Measurements from ENCODE around the gene PRELID3B.

PRELID3B gene

DNA sequence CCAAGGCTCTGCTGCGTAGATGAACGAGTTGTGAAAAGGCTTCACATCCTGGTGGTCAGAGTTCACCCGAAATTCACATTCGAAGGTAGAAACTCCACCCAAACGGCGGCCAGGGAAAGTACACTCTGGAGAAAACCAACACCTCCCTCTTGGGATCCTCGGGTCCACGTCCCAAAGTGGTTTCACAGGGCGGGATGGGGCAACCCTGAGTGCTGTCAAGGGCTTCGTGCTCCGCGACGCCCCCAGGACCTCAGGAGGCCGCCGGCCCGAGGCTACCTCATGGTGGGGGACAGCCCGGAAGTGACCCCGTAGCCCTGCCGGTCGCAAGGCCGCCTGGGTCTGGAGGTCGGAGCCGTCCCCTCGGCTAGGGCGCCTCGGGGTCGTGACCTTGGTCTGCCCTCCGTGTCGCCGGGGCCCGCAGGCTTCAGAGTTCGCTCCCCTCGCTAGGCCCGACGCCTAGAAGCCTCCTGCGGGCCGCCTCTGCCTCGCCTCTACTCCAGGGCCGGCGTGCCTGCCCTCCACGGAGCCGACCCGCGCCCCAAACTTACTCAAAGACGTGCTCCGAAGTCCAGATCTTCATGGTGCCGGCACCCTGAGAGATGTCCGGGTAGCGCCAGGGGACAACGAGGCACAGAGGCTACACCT is at the start of gene PRELID3B:
Gene PRELID3B (minus strand): TSS at position 636 of the 645 bp plus-strand sequence. CDS start 56 bp downstream, at position 580.
- no peak for DNase-seq

DNA sequence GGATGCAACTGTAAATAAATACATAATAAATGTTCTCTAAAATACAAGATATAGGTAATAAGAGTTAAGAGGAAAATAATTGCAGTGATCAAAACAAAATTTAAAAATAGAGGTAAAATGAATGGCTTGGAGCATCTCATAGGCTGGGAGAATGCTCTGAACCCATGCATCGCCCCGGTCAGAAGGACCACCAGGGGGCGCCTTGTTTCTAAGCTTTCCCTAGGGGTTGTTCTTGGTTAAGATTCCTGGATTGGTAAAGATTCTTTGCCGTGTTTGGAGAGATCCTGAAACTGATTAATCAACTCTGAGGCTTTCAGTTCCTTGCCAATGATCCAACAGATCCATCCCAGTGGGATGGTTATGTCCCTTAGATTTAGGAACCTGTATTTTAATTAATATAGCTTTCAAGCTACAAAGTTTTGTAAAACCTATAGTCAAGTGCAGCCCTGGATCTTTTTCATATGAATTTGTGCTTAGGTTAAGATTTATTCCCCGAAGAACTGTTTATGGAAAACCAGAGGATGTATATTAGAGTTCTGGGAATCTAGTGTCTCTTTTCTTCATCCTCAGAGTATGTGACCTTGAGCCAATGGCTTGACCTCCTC is 45.3 kb upstream of the PRELID3B start:
- peak; percentile 92 for DNase-seq

DNA sequence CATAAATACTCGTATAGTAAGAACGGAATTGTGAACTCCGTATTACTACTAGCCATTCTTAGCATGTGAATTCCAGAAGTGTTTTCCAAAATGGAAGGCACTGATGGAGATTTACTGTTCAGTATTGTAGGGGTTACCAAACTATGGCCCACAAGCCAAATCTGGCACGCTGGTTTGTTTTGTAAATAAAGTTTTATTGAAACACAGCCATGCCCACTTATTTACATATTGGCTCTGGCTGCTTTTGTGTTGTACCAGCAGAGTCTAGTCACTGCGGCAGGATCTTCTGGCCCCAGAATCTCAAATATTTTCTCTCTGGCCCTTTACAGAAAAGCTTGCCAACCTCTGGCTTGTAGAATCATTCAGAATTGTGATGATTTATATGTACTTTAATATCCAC is 44.3 kb upstream of the PRELID3B start:
- DNase-seq = no peak

- no peak for DNase-seq
These were observed 41.7 kb upstream of the PRELID3B start for GRCh38 chr20:59084041-59084850.

DNA sequence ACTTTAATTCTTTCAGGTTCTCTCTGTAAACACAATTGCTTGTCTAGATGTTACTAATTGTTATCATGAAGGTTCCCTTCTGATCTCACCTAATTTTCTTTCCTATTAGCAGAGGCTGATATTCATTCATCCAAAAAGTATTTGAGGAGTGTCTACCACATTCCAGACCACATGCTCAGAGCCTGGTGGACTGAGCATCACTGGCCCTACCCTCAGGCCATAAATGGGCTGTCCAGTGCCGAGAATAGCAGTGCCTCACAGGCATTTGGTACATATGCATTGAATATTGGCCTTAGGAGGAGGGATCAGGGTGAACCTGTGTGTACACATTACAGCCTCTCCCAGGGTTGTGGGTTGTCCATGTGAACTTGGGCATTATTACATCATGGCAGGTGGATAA is 40.4 kb upstream of the PRELID3B start:
- DNase-seq = no peak

GRCh38 chr20:59082077-59082740 is 39.6 kb upstream of the PRELID3B start:
- DNase-seq = no peak

- no peak for DNase-seq
These were observed 38.5 kb upstream of the PRELID3B start for GRCh38 chr20:59081036-59081435.

DNA sequence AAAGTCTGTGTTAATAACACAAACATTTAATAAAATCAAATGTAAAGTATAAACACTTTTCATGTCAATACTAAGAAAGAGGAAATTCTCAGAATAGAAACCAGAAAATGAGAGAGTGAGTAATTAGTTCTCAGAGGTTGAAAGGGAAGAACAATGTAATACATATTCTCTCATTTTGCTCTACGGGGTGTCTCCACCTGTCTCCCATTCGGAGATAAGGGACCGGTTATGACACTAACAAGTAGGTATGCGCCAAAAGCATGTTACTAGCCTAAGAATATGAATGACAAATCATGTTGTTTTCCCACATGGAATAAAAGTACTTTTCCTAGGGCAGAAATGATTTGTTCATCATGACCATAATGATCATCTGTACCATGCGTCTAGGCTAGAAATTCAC is 35.6 kb upstream of the PRELID3B start:
- no peak for DNase-seq

GRCh38 chr20:59077705-59078104 is 35.1 kb upstream of the PRELID3B start:
- no peak for DNase-seq

- DNase-seq = no peak
These were observed 33.4 kb upstream of the PRELID3B start for GRCh38 chr20:59075934-59076508.

- DNase-seq = no peak
These were observed 31.9 kb upstream of the PRELID3B start for GRCh38 chr20:59074456-59074855.

DNA sequence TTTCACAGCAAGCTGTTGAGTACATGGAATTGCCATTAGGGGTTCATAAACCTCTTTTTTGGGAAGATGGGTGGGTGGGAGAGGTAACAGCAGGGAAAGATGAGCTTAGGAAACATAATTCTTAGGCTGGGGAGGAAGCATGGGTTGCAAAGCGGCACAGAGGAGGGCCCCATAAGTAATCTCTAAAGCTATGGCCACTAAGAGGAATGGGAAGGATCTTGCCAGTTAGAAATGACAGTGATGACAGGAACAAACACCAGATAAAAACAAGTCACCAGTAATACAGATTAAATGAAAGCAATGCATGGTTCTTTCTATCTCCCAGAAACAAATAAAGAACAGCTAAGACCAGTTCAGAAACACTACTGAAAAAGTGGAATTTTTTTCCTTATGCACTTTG is 31.0 kb upstream of the PRELID3B start:
- DNase-seq = no peak

DNA sequence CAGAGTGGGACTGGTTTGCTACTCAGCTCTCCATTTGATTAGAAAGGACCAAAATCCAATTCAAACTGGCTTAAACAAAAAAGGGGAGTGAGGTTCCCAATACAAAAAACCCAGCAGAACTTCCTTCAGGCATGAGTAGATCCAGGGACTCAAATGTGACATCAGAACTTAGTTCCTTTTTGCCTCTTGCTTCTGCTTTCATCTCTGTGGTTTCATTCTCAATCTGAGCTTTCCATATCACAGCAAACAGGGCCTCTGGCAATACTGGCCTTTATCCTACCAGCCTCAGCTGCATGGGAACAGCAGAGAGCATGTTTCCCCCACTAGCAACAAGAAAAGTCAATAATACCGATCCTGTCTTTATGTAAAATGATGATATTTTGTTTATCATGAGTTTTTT is 28.6 kb upstream of the PRELID3B start:
- no peak for DNase-seq

DNA sequence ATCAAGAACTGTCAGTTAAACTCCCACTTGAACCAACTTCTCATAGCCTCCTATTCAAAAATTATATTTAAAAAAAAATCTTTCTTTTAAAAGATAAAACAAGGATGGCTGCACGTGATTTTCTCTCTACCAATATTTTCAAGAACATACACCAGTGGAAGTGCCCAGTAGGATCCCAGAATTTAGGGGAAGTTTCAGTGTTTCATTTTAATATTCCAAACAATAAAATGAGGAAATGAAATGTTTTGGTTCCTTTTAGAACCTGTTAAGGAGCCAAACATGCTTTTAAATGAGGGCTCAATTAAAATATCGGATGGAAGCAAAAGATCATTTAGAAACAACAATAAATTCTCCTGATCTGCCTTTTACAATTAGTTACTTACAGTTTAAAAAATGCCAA is 26.4 kb upstream of the PRELID3B start:
- DNase-seq = no peak

DNA sequence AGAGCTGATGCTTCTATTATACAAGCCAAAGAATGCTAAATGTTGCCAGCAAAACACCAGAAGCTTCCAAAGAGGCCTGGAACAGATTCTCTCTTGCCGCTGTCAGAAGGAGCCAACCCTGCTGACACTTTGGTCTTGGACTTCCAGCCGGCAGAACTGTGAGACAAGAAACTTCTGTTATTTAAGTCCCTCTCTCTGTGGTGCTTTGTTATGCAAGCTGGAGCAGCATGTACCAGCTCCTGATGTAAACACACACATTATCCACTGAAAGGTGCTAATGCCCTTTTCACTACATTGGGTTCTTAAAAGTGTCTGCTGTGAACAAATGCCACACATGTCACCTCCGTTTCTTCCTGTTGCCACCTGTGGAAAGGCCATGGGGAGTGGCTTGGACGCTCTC is 25.9 kb upstream of the PRELID3B start:
- DNase-seq = no peak

DNA sequence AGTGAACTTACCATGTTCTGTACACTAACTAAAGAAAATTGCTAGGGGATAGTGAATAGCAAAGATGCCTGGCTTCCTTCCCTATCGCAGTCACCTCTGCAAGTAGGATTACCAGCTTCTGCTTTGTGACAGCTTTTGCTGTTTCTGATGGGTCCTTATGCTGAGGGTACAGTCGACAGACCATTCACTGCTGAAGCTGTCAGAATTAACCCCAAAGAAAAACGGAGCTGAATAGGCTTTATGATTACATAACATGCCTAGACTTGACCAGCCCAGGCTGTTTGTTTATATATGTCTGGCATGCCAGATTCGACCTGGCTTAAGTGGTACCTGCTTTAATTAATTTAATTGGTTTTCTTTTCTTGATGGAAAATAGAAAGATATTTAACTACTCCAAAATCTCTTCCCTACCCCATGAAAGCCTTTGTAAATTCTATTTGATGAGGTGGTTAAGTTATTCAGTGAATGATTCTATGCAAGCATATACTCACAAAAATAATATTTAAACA is 21.7 kb upstream of the PRELID3B start:
- no peak for DNase-seq

- DNase-seq = no peak
These were observed 21.0 kb upstream of the PRELID3B start for GRCh38 chr20:59063358-59064213.

DNA sequence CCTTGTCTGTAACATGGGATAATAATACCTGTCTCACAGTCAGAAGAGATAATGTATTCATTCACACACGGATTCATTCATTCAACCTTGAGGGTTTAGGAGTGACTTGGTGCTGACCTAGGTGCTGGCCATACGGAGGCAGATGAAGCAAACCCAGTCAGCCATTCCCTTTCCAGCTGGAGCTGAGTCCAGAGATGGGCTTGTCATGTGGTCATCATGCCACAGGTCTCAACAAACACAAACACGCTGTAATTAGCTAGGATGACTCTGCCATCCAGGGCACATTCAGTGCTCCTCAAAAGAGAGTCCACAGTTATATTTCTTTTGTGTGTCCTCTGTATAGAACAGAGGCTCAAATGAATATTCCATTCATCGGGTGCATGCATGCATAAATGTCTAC is 19.5 kb upstream of the PRELID3B start:
- no peak for DNase-seq

GRCh38 chr20:59055302-59055701 is 12.7 kb upstream of the PRELID3B start:
- peak; percentile 35 for DNase-seq

GRCh38 chr20:59051666-59052185 is 9.1 kb upstream of the PRELID3B start:
- no peak for DNase-seq

DNA sequence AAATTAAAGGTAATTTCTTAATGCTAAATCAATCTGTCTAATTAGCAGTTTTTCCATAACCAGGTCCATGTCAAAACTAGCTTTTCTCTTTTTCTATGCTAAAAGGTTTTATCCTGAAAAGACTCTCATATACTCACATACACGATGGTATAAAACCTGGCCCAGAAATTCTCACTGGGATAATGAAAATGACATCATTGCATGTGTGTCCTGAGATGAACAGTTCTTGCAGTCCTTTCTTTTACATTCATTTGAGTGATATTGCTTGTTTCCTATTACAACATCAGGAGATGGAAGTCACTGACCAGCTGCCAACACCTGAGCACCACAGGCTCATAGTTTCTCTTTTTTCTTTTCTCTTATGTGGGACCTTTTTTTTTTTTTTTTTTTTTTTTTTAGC is 7.9 kb upstream of the PRELID3B start:
- DNase-seq = no peak

- DNase-seq = no peak
These were observed 6.1 kb upstream of the PRELID3B start for GRCh38 chr20:59048681-59049030.

Data from CD4-positive, alpha-beta T cell treated with Interleukin-6 for 4 hours (primary cell).